HG02981 (cell line): ENCODE data around the gene CCNI.

ENCODE experiments used
- ATAC-seq: cut with Tn5 transposase; IDR thresholded peaks from one replicate; pipeline ENCODE4 v1.9.1; 2021; ENCODE audit warnings: mild to moderate bottlenecking, moderate library complexity; ENCODE audit not compliant: unreplicated experiment

The CCNI gene

GRCh38 chr4:77007358-77008230 lies 68.2 kb downstream of the CCNI start:
- peak; percentile 85 for ATAC-seq

- no peak for ATAC-seq
Measured at GRCh38 chr4:77006753-77007353, 68.9 kb downstream of the CCNI start.

- no peak for ATAC-seq
Measured at GRCh38 chr4:77003400-77003799, 72.4 kb downstream of the CCNI start.

GRCh38 chr4:77002321-77003107 lies 73.3 kb downstream of the CCNI start:
- no peak for ATAC-seq

- no peak for ATAC-seq
Measured at GRCh38 chr4:77001907-77002306, 73.9 kb downstream of the CCNI start.

GRCh38 chr4:76998251-76998901 lies 77.4 kb downstream of the CCNI start:
- ATAC-seq: no peak

- ATAC-seq: no peak
Measured at GRCh38 chr4:76997532-76997931, 78.3 kb downstream of the CCNI start.
